Fibroblast of the aortic adventitia (primary cell): Measurements from ENCODE around the gene ASXL1. TPM values are rescaled to one million over a fixed set of nuclear protein-coding genes. Genes with fewer than 3 reads are reported as not detected.
A peak's percentile ranks its signal among the peaks of the same experiment; 100 is the strongest.
"Not testable (repeated sequence)": the region's sequence is repeated elsewhere in the genome, so short reads cannot be mapped to it uniquely, and the experiment has no call there.

ENCODE experiments used
- DNase-seq: peaks from one replicate; pipeline ENCODE4 v3.0.0-alpha.2; 2010; ENCODE audit warnings: low read depth
- H3K4me3 ChIP-seq: 2 replicates; pipeline ENCODE4 v1.5.1; 2011; ENCODE audit warnings: low read depth, mild to moderate bottlenecking, control low read depth, low read length, moderate library complexity
- total RNA-seq: library from RNA; depleted of rRNA; stranded (reverse); fragments of >200 nt; gene quantifications from 2 replicates; pipeline ENCODE4 v1.2.3, GENCODE V29; 2012; ENCODE audit warnings: low replicate concordance
- TF ChIP-seq, protein P1 (sequence below): IDR thresholded peaks from 2 replicates; pipeline ENCODE4 v1.5.1; 2011; ENCODE audit warnings: mild to moderate bottlenecking, low read length, control low read depth, inconsistent platforms; ENCODE audit not compliant: insufficient read depth

The ASXL1 gene
- total RNA-seq, 1 donor: 57.4 TPM

DNA sequence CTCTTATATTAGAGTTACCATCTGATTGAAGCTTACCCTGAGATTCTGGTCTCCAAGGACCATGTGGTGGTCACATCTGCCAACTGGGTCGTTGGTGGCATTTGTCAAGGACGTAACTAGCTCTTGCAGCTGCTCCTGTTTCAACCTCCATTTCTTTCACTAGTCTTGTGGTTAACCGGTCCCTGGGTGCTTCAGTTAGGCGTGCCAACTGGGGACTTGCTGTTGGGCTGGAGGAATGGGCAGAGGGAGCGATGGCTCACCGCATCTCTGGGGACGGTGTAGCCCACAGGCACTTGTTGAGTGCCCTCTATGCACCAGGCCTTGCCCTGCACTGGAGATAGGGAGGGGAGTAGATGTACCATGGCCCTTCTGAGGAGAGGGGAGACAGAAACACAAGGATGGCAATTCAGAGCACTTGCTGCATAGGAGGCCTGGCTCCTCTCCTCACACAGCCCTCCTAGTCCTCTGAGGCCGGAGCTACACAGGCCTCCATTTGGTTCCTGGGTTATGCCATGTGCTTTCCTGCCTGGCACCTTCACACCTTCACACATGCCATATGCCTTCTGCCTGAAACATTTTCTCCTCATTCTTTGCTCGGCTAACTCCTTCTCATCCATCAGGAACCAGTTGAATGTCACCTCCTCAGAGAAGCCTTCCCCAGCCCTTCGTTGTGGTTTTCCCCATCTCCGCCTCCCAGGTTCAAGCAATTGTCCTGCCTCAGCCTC, 20.0 kb upstream of the ASXL1 start:
- DNase-seq: no peak
- TF ChIP-seq, protein P1, sequence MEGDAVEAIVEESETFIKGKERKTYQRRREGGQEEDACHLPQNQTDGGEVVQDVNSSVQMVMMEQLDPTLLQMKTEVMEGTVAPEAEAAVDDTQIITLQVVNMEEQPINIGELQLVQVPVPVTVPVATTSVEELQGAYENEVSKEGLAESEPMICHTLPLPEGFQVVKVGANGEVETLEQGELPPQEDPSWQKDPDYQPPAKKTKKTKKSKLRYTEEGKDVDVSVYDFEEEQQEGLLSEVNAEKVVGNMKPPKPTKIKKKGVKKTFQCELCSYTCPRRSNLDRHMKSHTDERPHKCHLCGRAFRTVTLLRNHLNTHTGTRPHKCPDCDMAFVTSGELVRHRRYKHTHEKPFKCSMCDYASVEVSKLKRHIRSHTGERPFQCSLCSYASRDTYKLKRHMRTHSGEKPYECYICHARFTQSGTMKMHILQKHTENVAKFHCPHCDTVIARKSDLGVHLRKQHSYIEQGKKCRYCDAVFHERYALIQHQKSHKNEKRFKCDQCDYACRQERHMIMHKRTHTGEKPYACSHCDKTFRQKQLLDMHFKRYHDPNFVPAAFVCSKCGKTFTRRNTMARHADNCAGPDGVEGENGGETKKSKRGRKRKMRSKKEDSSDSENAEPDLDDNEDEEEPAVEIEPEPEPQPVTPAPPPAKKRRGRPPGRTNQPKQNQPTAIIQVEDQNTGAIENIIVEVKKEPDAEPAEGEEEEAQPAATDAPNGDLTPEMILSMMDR: no peak
- H3K4me3 ChIP-seq: no peak overlapping the region

DNA sequence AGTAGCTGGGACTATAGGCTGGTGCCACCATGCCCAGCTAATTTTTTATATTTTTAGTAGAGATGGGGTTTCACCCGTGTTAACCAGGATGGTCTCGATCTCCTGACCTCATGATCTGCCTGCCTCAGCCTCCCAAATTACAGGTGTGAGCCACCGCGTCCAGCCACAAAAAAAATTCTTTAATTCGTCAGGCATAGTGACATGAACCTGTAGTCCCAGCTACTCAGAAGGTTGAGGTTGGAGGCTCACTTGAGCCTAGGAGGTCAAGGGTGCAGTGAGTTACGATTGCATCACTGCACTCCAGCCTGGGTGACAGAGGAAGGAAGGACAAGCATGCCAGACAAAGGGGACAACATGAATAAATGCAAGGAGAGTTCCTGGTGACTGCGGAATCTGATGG, 19.5 kb upstream of the ASXL1 start:
- DNase-seq: no peak
- TF ChIP-seq, protein P1: no peak
- no peak overlapping the region for H3K4me3 ChIP-seq

DNA sequence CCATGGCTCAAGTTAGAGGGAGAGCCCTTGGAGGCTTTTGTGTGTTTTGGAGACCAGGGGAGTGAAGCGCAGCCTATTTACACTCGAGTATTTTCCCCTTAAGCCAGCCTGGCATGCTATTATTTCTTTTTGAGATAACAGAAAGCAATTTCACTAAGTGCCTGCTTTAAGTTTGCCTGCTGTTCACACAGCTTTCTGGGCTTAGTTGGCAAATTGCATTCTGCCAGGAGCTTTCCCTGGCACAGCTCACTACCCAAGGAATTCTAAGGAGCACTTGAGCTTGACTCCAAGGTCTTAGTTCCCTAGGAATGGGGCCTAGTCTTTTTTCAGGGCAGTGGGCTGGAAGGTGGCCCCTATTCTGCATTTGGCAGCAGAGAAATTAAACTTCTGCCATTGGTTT, 19.0 kb upstream of the ASXL1 start:
- peak; percentile 39 for DNase-seq
- H3K4me3 ChIP-seq: no peak overlapping the region
- TF ChIP-seq, protein P1: no peak

- H3K4me3 ChIP-seq, DNase-seq: not testable (repeated sequence)
Measured at GRCh38 chr20:32341053-32341452, 17.1 kb upstream of the ASXL1 start.

GRCh38 chr20:32343439-32343838, 14.7 kb upstream of the ASXL1 start:
- peak; percentile 78 for DNase-seq
- H3K4me3 ChIP-seq: no peak overlapping the region
- TF ChIP-seq, protein P1: no peak

- TF ChIP-seq, protein P1: no peak
- DNase-seq: no peak
Measured at GRCh38 chr20:32344835-32345506, 13.2 kb upstream of the ASXL1 start.

DNA sequence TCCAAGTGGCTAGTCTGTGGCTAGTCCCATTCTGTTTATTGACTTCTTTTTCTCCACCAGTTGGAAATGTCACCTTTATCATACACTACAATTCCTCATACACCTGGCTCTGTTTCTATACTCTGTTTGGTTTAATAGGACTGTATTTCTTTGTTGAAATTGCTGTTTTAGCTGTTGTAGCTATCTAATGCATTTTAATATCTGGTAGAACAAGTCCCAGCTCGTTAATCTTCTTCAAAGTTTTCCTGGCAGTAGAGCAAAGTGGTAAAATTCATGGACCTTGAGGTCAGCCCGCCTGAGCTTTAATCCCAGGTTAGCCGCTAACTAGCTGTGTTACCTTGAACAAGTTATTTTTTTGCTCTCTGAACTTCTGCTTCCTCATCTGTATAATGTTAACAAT, 9.9 kb upstream of the ASXL1 start:
- TF ChIP-seq, protein P1: no peak
- DNase-seq: no peak
- H3K4me3 ChIP-seq: no peak overlapping the region

More at GRCh38 chr20:32344835-32345506, 13.2 kb upstream of the ASXL1 start:
- H3K4me3 ChIP-seq: no peak overlapping the region
